LNCaP clone FGC (cell line): ENCODE data around the gene ACSBG1.

Source experiments
- DNase-seq: peaks from one replicate; pipeline ENCODE4 v3.0.0-alpha.2; 2011; ENCODE audit warnings: low read depth
- H3K4me3 ChIP-seq: 2 replicates; pipeline ENCODE4 v1.5.1; 2011; ENCODE audit warnings: mild to moderate bottlenecking, low read depth, low read length, control low read depth
- TF ChIP-seq, protein P1 (sequence below): IDR thresholded peaks from 2 replicates; pipeline ENCODE4 v1.5.1; 2012; ENCODE audit warnings: mild to moderate bottlenecking; ENCODE audit not compliant: control insufficient read depth, insufficient read depth; ENCODE audit errors: extremely low read depth

ACSBG1 gene

DNA sequence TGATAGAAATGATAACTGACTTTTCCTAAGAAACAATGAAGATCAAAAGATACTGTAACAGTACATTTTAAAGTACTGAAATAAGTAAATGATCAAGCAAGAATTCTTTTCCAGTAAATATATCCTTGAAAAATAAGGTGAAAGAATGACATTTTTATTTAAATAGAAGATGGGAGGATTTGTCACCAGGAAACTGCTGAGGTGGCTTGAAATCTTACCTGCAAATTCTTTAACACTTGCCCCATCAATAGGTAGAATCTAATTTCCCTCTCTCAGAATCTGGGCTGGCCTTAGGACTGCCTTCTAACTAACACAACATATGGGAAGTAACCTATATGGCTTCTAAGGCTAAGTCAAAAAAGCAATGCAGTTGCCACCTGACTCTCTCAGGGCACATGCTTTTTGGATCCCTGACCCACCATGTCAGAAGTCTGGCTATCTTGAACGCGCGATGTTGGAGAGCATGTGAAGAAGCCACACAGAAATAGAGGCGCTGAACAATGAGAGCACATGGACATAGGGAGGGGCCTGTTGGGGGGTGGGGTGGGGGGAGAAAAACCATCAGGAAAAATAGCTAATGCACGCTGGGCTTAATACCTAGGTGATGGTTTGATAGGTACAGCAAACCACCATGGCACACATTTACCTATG, 11.5 kb downstream of the ACSBG1 start:
- TF ChIP-seq, protein P1, sequence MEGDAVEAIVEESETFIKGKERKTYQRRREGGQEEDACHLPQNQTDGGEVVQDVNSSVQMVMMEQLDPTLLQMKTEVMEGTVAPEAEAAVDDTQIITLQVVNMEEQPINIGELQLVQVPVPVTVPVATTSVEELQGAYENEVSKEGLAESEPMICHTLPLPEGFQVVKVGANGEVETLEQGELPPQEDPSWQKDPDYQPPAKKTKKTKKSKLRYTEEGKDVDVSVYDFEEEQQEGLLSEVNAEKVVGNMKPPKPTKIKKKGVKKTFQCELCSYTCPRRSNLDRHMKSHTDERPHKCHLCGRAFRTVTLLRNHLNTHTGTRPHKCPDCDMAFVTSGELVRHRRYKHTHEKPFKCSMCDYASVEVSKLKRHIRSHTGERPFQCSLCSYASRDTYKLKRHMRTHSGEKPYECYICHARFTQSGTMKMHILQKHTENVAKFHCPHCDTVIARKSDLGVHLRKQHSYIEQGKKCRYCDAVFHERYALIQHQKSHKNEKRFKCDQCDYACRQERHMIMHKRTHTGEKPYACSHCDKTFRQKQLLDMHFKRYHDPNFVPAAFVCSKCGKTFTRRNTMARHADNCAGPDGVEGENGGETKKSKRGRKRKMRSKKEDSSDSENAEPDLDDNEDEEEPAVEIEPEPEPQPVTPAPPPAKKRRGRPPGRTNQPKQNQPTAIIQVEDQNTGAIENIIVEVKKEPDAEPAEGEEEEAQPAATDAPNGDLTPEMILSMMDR: no peak
- no peak overlapping the region for H3K4me3 ChIP-seq
- DNase-seq: no peak

DNA sequence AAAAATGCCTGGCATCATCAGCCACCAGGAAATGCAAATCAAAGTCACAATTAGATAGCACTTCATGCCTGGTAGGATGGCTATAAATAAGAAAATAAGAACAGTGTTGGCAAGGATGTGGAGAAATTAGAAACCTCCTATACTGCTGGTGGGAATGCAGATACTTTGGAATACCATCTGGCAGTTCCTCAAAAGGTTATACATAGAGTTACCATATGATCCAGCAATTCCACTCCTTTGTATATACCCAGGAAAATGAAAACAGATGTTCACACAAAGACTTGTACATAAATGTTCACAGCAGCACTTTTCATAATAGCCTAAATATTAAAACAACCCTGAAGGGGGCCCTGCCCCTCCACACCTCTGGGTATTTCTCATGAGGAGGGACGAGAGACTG, 13.7 kb downstream of the ACSBG1 start:
- DNase-seq: no peak
- TF ChIP-seq, protein P1: no peak
- no peak overlapping the region for H3K4me3 ChIP-seq

DNA sequence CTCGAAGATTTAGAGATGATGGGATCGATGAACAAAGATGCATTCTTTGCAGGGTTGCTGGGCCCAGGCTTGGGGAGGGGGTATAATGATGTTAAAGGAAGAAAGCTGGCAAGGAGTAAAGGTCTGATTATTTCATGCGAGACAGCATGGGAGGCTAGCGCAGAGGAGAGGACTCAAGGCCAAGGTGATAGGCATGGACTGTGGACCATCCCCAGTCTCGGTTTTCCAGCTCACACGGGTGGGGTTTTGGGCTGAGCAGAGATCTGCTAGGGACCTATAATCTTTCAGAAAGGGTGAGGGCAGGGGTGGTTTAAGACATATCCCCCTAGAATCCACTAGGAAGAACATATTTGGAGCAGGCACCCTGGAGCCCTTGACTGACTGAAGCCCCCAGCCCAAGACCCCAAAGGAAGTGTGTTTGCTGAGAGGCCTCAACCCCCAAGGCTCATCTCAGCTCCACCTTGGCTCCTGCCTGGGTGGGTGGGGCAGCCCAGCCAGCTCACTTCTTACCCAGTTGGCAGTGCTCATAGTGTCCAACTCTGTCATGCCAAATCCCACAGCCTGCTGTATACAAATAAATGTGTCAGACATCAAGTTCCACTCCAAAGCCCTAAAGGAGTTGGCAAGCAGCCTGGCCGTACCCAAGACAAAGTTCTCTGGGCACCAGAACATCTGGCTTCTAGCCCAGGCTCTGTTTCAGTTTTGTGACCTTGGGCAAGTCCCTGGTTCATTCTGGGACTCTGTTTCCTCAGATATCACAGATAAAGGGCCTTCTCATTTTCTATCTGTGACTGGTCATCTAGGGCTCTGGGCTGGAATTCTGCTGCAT, 17.9 kb downstream of the ACSBG1 start:
- H3K4me3 ChIP-seq: no peak overlapping the region
- TF ChIP-seq, protein P1: no peak
- peak; percentile 99 for DNase-seq

DNA sequence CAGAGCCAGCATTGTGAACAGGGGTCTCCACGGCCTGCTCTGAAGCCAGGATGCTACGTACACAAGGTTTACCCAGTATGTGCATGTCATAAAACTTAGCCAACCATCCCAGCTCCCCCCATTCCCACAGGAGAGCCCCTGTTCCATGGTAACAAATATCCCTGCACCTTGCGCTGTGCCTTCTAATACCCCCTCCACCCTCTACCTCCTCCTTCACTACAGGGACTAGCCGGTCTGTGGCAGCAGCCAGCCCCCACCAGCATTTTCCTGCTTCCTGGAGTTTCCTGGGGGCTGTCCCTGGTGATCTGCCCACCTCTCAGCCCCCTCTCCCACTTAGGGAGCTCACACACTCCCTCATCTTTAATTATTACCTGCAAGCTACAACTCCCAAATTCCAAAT, 20.4 kb downstream of the ACSBG1 start:
- no peak overlapping the region for H3K4me3 ChIP-seq
- no peak for DNase-seq
- TF ChIP-seq, protein P1: no peak

DNA sequence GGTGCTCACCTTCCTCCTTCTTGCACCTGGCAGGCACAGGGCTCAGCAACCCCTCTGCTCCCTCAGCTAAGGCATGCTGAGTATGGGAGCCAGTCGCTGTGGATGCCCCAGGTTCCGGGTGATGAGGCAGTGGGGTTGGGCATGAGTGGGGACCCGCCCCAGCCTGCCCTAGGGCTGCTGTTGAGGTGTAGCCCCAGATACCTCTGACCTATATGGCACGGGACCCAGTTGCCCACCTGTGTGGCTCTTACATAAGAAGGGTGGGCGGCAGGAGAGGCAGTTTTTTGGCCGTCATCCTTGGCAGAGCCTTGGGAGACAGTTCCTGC, 21.0 kb downstream of the ACSBG1 start:
- DNase-seq: no peak
- no peak overlapping the region for H3K4me3 ChIP-seq
- TF ChIP-seq, protein P1: no peak

DNA sequence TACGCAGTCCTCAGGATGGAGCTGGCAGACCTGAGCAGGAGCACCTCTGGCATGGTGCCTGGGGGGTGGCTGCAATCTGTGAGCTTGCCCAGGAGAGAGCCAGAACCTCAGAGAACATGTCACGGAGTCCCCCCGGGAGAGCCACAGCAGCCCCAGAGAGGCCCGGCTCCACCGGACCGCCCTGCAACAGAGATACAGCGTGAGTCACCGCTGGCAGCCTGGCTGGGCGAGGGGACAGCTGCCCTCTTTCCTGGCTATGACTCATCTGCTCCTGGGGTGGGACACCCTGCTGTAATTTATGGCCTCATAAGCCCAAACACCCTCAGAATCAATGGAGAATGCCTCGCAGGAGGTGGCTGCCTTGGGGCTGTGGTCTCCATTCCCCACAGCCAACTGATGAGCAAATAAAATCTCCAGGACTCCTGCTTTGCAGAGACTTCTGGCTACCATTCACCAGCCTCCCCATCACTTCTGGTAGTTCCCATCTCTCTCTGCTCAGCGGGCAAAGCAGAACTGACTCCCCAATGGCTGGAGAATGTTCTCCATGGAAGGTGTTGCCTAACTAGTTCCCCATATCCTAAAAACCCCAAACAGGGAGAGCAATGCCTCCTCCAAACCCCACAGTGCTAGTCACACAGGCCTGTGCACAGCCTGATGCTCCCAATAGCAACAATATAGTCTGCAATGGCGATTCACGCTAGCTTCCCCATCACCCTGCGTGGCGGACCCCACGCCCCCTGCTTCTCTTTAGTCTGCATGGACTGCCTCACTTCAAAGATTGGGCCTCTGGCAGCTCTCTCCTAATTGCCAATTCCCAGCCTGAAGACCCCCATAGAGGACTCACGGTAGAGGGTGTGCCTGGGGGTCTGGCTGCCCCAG, 21.6 kb downstream of the ACSBG1 start:
- TF ChIP-seq, protein P1: no peak
- DNase-seq: no peak
- no peak overlapping the region for H3K4me3 ChIP-seq
